Activated CD8-positive, alpha-beta memory T cell treated with anti-CD3 and anti-CD28 coated beads for 1 hour (primary cell): Measurements from ENCODE around the gene SNTA1.
"Not testable (repeated sequence)": the region's sequence is repeated elsewhere in the genome, so short reads cannot be mapped to it uniquely, and the experiment has no call there.

Source experiments
- DNase-seq, 2 donors: peaks; one replicate each; pipeline ENCODE4 v3.0.0-alpha.2; 2020; ENCODE audit warnings: low read depth in 1 of 2; ENCODE audit errors: extremely low read depth in 1 of 2

Gene SNTA1

DNA sequence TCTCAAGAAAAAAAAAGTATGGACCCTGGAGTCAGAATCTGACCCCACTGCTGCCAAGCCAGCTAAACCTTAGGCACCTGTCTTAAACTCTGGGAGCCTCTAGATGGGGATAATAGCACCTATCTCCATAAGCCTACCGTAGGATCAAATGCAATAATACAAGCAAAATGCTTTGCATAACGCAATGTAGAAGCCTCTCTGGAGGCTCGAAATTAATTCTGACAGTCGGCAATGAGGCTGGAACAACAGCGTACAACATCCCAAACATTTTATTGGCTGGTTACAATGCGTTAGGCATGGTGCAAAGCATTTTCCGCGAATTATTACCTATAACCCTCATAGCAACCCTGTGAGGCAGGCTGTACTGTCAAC is 42.8 kb downstream of the SNTA1 start:
- DNase-seq: no peak

DNA sequence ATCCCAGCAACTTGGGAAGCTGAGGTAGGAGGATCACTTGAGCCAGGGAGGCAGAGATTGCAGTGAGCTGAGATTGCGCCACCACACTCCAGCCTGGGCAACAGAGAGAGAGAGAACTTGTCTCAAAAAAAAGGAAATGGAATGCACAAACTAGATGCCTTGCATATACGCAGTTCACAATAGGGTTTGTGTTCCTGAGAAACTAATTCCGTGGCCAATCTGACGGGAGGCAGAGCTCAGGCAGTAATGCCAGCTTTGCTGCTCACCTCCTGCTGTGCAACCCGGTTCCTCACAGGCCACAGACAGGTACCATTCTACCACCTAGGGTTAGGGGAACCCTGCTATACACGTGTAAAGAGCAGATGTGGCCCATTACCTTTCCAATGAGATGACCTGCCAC is 43.6 kb downstream of the SNTA1 start:
- no peak for DNase-seq

DNA sequence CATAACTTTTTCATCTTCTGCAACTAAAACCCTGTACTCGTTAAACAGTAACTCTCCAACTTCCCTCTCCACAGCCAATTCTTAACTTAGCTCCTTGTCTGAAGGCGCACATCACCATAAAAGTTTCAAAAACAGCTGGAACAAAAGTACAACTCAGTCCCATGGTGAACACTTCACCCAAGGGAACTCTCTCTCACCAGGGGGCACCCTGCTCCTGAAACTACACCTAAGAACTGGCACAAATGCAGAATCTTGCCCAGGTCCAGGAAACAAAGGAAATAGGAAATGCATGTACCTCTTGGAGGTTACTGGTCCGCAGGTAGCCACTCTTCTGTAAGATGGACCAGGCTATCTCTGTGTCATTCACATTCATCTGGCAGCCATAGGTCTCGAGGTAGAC is 48.8 kb downstream of the SNTA1 start:
- no peak for DNase-seq

DNA sequence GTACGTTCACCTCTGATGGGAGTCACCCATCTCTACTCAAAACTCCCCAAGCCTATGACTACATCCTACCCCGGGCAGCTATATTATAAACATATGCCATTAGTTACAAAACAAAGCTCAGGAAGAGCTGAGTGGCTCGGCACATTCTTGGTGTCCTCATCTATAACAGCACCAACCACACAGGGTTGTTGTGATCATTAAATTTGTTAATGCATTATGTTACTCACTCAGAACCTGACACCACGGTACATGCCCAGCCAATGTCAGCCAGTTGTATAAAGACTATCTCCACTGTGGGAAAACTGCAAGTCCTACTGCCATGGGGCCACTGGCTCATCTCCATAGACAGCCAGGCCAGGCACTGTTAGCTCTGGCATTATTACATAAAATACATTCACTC is 50.0 kb downstream of the SNTA1 start:
- no peak for DNase-seq

DNA sequence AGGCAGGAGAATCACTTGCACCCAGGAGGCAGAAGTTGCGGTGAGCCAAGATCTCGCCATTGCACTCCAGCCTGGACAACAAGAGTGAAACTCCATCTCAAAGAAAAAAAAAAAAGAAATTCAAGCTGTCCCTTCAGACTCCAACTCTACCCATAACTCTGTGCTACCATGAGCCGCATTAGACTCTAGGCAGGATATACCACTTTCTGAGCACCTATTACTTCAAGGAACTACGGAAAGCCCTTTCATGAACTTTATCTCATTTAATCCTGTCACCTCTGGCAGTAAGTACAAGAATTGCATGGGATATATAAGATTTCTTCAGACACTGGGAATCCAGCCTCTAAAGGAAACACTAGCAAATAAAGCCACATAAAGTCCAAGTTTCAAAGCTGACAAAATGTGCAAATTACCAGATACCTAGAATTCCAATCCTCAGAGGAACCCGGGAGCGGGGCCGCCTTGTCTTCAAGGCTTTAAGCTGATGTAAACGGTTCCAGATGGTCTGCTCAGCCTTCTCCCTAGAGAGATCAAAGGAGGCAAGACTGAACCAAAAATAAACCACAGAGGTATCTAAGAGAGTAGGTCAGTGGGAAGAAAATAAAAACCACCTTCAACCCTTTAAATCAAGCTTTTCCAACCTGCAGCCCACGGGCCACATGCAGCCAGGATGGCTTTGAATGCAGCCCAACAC is 51.7 kb downstream of the SNTA1 start:
- no peak for DNase-seq

DNA sequence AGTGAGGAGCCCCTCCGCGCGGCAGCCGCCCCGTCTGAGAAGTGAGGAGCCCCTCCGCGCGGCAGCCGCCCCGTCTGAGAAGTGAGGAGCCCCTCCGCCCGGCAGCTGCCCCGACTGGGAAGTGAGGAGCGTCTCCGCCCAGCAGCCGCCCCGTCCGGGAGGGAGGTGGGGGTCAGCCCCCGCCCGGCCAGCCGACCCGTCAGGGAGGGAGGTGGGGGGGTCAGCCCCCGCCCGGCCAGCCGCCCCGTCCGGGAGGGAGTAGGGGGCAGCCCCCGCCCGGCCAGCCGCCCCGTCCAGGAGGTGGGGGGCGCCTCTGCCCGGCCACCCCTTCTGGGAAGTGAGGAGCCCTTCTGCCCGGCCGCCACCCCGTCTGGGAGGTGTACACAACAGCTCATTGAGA is 54.2 kb downstream of the SNTA1 start:
- DNase-seq: not testable (repeated sequence)

DNA sequence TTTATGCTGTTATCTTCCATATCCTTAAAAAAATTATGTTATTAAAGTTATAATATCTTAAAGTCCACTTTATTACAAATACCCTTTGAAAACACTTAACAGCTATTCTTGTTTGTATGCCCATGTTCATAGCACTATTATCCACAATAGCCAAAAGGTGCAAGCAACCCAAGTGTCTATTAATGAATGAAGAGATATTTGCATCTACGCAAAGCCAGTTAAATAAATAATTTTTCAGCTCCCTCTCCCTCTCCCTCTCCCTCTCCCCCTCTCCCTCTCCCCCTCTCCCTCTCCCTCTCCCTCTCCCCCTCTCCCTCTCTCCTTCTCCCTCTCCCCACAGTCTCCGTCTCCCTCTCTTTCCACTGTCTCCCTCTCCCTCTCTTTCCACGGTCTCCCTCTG is 55.3 kb downstream of the SNTA1 start:
- DNase-seq: no peak

DNA sequence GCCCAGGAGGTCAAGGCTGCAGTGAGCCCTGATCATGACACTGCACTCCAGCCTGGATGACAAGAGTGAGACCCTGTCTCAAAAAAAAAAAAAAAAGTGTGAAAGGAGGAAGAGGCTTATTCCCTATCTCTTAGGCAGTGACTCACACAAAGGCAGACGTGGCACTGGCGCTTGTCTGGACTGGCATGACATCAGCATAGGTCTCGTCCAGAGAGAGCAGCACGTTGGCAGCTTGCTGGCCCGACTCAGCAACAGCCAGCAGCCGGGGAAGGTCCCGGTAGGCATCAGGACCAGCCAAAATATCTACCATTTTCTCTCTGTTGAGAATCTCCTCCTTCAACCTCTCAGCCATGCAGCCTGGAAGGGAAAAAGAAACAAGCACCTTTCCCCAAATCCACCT is 56.4 kb downstream of the SNTA1 start:
- no peak for DNase-seq

DNA sequence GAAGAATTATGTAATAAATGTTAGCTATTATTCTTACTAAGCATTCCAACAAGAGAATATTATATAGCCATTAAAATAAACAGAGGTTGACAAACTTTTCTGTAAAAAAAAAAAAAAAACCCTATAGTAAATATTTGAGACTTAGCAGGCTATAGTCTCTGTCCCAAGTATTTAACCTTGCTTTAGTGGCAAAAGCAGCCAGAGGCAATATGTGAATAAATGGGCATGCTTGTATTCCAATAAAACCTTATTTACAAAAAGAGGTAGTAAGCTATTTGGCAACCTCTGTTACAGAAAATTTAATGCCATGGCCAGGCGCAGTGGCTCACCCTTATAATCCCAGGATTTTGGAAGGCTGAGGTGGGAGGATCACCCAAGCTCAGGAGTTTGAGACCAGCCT is 56.9 kb downstream of the SNTA1 start:
- DNase-seq: no peak

DNA sequence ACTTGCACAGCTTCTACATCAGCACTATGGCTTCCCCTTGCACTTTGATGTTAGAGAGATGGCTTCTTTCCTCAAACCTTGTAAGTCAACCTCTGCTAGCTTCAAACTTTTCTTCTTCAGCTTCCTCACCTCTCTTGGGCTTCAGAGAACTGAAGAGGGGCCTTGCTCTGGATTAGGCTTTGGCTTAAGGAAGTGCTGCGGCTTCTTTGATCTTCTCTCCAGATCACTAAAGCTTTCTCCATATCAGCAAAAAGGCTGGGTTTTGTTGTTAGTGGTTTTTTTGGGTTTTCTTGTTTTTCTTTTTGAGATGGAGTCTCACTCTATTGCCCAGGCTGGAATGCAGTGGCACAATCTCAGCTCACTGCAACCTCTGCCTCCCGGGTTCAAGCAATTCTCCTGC is 66.2 kb downstream of the SNTA1 start:
- DNase-seq: no peak

DNA sequence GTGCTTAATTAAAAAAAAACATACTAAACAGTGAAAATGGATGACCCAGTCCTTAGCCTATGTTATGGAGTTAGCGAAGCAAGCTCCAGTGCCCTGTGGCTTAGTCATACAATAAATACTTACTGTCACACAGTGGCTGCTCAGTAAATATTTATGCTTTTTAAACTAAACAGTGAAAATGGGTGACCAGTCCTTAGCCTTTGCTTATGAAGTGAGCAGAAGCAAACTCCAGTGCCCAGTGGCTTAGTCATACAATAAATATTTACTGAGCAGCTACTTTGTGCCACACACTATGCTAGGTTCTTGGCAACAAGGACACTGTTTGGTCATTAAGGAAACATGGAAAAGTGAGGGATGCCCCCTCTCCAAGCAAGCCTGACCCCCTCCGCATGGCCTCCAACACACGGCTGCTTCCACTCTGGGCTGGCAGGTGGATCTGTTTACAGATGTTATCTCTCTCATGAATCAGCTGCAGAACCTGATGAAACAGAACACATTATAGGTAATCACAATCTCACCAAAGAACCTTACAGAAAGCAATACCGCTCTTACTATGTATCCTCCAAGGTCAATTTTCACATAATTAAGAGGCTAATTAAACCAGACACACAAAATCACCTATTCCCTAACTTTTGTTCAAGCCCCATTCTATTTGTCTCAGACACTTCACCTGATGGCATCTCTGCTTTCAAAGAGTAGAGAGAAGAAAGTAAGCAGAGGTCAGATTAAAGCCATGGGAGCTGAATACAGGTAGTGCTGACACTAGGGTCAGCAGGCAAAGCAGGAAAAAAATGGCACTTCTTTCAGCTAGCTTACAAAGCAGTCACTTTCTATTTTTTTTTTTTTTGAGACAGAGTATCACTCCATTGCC is 69.6 kb downstream of the SNTA1 start:
- no peak for DNase-seq

DNA sequence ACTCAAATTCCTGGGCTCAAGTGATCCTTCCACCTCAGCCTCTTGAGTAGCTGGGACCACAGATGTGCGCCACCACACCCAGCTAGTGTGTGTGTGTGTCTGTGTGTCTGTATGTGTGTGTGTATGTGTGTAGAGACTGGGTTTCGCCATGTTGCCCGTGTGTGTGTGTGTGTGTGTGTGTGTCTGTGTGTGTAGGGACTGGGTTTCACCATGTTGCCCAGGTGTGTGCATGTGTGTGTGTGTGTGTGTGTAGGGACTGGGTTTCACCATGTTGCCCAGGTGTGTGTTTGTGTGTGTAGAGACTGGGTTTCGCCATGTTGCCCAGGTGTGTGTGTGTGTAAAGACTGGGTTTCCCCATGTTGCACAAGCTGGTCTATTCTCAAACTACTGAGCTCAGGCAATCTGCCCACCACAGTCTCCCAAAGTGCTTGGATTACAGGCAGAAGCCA is 70.5 kb downstream of the SNTA1 start:
- DNase-seq: no peak

DNA sequence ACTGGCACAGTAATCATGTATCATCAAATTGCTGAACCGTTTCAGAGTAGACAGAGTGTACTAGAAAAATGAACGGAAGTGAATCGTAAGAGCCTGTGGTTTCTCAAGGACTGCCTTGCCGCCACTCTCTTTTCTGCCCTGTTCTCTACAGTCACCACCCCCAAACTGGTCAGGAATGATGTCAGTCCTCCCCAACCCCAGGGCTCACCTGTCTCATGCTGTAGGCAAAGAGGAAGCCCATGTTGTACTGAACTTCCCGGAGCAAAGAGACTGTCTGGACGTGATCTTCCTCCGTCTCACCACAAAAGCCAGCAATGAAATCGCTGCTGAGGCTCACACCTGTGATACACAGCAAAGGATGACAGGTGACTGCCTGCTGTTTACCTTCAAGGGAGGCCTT is 73.3 kb downstream of the SNTA1 start:
- peak in 1 of 2 donors; percentile 27 for DNase-seq

DNA sequence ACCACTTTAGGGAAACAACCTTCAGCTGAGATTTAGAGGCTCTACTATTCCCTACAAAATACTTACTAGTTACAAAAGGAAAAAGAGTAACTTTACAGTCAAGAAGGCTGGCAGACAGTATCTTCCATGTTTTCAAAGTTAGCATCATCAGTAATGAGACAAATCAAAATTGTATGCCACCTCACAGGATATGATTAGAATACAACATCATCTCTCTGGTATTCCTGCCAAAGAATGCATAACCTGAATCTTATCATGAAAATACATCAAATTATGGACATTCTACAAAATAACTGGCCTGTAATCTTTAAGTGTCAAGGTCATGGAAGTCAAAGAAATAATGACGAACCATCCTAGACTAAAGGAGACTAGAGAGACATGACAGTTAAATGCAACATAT is 80.7 kb downstream of the SNTA1 start:
- no peak for DNase-seq

DNA sequence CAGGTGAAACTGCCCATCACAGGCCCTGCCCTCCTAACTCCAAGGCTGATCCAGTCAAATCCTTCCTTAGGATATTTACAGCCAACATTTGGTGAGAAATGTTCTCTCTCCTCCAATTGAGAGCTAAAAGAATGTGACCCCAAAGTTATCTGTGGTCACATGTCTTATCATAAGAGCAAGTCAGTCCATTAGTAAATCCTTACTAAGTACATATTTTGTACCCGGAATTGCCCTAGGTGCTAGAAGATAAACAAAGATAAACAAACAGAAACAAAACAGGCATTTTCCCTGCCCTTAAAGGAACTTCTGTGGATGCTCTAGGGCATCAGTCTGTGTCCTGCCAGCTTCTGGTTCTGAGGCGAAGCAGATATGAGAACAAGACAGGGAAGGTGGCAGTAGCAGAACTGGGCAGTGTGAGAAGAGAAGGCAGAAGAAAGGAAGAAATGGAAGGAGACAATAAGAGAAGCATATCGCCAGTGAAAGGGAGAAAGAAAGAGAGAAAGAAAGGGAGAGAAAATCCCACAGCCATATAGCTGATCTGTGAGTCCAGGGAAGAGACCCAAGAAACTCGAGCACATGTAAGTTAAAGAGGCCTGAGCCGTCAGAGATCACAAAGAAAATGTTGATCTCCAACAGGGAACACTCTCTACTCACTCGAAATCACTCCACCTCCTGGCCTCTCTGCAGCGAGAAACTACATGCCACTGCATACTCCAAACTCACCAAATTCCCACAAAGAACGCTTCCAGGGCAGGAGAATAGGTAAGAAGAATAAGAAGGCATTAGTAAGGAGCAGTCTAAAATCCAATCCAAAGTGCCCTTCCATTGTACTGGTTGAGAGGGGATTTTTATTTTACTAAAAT is 83.9 kb downstream of the SNTA1 start:
- no peak for DNase-seq
